ENCODE data around the gene ADGRD1.

GRCh38 chr12:130994821-130995375 is 41.2 kb downstream of the ADGRD1 start:
- TF ChIP-seq PBX3 (IDR thresholded peaks at IDR 0.05) (no peak), REST (IDR thresholded peaks at IDR 0.05; ENCODE audit: low read depth, low read length) (no peak), JUND (IDR thresholded peaks at IDR 0.05) (no peak)

Measured in SK-N-SH (cell line).